Activated CD4-positive, alpha-beta T cell treated with anti-CD3 and anti-CD28 coated beads, Interleukin-2, Interleukin-6, amounts not matched to agents 100 ng/mL and 50 ng/mL, durations not matched to agents 16 hours and 8 hours (primary cell): ENCODE results near the gene CCN5.
"Not testable (repeated sequence)": the region's sequence is repeated elsewhere in the genome, so short reads cannot be mapped to it uniquely, and the experiment has no call there.

Experiments used
- DNase-seq: peaks from one replicate; pipeline ENCODE4 v3.0.0-alpha.2; 2020

CCN5 gene

DNA sequence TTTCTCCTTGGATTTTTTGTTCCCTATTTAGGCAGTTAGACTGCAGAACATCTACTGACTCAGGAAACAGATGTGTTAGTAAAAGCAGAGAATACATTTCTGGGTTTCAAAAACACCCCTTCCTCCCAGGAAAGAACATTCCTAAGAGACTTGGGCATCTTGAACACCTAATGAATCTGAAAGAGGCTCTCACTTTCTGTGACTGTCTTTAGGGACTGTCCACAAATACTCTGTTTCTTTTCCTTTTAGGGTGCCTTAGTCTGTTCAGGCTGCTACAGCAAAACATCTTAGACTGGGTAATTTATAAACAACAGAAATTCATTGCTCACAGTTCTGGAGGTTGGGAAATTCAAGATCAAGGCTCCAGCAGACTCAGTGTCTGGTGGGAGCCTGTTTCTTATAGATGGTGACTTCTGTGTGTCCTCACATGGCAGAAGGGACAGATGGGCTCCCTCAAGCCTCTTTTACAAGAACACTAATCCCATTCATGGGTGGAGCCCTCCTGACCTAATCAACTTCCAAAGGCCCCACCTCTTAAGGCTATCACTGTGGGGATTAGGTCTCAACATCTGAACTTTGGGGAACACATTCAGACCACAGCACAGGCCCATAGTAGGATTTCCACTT, 19.4 kb upstream of the CCN5 start:
- DNase-seq = no peak

DNA sequence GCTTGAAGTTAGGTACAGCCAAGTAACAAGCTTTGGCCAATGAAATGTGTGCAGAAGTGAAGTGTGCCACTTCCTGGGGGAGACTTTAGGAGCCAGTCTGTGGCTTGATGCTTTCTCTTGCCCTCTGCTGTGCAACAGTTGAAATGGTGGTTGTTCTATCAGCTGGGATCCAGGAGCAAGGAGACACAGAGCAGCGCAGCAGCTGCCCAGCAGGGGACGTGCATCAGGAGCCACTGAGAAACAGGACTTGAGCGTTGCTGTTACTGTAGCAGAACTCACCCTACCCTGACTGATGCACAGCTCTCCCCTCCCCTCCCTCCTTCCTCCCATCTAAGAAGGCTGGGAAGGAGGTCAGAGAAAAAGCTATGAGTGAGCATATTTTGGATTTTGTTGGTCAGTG, 18.9 kb upstream of the CCN5 start:
- no peak for DNase-seq

DNA sequence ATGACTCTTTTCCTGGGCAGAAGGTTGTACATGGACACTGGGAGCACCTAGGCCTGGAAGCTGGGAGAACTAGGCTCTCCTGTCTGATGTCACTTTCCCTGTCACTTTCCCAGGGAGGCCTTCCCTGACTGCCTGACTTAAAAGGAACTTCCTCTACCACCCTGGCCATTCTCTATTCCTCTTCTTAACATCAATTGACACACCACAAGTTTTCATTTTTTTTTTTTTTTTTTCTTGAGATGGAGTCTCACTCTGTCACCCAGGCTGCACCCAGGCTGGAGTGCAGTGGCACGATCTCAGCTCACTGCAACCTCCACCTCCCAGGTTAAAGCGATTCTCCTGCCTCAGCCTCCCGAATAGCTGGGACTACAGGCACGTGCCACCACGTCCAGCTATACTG, 18.1 kb upstream of the CCN5 start:
- DNase-seq = not testable (repeated sequence)

DNA sequence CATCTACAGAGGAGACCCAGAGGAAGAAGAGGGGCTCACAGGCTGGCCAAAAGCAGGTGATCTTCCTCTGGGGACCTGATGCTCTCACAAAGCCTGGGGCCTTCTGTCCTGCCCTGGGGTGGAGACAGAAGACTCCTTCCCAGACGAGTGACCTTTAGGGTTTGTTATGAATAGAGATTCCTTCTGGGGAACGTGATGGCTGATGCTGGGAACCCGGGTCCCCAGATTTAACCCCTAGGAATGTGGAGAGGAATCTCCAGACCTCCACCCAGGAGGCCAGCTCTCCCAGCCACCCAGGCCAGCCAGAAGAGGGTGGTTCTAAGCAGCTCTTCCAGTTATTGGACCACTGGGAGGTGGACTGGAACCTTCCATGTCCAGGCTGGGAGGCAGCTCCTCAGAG, 16.8 kb upstream of the CCN5 start:
- DNase-seq = no peak

DNA sequence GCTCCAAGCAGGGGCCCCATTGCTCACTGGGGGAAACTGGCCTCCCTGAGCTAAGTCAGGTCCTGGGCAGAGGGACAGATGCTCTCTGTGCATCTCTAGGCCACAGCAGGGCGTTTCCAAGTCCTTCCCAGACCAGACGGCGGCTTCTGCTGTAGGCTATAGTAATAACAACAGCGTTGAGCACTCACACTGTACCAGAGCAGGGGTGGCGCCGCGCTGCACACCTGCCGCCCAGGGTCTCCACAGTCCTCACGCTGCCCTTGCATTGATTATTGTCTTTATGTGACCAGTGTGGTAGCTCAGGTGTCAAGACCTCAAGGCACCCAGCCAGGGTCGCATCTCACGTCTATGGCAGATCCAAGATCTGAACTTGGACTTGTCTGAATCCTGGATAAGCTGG, 14.9 kb upstream of the CCN5 start:
- no peak for DNase-seq

DNA sequence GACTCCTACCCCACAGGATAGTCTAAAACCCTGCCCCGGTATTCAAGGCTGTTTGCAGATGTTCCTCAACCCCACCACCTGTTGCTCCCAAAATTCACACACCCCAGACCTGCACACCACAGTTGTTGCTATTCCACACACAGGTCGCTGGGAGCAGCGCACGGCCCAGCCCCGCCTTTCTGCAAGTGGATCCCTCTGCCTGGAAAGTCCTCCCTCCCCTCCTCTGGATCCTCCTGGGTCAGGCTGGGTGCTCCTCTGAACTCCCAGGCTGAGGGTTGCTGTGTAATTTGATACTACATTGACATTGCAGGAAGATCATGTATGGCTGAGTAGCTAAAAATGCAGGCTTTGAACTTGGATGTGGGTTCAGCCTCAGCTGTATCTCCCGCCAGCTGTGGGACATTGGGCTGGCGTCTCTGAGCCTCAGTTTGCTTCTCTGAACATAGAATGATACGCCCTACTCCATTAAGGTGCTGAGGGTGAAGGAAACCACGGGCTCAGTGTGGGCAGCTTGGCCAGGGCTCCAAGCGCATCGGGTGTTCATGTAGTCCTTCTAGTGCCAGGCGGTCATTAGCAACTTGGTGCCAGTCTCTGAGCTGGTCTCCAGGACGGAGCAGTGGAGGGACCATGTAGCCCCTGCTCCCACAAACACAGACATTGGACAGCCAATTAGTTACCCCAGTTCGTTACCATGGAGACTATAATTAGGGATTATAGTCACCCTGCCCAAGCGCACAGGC, 13.9 kb upstream of the CCN5 start:
- DNase-seq = no peak

DNA sequence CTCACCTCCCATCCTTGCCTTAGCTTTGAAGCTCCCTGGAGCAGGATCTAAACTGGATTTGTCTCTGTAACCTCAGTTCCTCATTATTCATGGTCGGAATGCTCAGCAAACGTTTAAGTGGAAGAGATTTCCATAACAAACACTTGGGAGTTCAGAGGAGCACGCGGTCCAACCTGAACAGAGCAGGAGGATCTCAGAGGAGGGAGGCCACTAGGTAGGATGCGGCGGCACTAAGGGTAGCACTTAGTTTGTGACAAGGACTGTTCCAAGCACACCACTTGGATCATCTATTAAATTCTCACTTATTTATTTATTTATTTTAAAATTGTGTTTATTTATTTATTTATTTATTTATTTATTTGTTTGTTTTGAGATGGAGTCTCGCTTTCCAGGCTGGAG, 13.3 kb upstream of the CCN5 start:
- DNase-seq = no peak

DNA sequence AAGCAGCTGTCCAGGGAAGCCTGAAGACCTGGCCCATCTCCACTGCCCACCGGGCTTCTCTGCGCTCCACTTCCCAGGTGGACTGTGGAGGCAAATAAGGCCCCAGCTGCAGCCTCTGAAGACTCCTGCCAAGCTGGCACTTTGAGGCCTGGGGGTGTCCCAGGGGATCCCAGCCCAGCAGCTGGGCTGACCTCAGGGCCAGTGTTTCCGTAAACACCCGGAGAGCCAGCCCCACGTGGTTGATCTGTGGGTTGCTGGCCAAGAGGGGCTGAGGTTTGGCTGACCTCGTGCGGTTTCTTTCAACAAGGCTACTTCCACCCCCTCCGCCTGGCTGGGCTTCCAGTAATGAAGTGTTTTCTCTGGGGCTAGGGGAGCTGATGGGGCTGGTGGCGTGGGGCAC, 12.4 kb upstream of the CCN5 start:
- DNase-seq = no peak

DNA sequence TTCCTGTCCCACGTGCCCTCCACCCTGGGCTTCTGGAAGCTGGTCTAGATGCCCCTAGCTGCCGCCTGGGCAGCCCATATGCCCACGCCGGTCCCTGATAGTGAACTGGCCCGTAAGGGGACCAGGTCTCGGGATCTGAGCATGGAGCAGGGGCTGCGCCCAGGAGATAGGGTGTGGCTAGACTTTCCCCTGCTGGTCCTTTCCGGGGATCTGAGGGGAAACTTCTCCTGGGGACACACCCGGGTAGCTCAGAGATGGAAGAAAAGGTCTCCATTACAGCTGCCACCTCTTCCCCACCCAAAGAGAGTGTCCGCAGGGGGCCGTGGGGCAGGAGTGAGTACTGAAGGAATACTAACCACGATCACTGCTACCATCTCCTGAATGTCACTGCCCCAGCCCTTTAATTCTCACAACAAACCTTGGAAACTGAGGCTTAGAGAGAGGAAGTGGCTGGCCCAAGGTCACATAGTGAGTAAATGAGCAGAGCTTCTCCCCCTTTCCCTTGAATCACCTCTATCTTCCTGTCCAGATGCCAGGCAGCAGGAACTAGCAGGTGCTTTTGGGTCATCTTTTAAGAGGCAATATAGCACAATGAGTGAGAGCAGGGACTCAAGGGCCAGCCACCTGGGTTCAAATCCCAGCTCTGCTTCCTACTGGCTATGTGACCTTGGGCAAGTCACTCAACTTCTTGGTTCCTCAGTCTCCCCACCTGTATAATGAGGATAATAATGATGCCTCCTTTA, 11.8 kb upstream of the CCN5 start:
- no peak for DNase-seq

DNA sequence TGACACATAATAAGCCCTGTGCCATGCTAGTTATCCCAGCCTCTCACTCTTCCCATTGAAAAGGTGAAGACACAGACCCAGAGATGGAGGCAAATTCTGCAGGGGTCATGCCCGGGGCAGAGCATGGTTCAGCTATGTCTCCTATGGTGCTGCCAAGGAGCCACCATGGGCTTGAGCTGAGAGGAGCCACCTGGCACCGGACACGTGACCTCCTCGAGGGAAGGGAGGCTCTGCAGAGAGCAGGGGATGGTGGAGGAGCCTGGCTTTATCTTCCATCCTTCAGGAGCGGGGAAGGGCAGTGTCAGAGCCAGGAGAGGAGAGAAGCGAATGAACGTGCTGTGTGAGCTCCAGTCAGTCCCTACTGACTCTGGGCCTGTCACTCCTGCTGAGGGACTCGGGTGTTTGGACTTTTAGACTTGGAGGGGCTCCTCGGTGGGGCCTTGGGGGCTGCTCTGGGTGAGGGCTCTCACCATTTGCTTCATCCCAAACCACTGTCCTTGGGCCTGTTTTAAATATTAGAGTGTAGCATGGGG, 11.1 kb upstream of the CCN5 start:
- DNase-seq = no peak

DNA sequence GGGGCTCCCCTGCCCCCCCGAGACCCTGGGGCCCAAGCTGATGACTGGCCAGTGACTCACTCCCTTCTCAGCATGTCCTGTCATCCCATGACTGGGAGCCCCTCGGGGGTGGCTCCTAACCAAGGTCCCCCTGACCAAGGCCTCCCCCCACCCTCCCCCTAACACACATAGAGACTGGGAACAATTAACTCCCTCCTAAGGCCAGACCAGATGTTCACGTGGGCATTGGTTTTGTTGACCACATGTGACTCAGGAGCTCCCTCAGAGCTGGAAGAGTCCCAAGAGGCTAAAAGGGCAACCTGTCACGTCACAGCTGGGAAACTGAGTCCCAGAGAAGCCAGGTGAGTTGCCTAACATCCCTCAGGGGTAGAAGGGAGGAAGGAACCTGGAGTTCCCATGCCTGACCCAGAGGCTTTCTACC, 10.6 kb upstream of the CCN5 start:
- DNase-seq = no peak

DNA sequence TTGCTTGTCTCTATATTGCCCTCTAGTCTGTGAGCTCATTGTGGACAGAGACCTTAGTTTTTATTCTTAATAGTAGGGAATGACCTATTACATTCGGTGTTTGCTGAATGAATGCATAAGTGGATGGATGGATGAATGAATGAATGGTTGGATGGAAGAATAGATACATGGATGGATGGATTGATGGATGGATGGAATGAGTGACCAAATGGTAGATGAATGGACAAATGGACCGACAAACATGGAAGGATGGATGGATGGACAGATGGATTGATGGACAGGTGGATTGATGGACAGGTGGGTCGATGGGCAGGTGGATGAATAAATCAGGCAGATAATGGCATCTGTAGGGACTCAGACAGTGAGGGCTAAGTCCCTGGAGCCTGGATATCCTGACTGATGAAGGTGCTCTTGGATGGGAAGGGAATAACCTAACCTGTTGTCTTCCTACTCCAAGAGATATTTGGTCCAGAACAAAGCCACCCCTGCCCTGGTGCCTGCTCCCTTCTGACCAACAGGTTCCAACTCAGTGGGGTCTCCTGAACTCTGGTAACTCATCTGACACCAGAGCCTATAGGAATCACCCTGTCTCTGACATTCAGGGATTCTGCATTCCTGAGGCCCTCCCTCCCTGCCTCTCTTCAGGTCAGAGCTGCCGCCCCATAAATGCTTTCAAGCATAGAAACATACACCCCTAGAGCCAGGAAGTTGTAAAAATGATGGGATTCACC, 9.6 kb upstream of the CCN5 start:
- DNase-seq = no peak

DNA sequence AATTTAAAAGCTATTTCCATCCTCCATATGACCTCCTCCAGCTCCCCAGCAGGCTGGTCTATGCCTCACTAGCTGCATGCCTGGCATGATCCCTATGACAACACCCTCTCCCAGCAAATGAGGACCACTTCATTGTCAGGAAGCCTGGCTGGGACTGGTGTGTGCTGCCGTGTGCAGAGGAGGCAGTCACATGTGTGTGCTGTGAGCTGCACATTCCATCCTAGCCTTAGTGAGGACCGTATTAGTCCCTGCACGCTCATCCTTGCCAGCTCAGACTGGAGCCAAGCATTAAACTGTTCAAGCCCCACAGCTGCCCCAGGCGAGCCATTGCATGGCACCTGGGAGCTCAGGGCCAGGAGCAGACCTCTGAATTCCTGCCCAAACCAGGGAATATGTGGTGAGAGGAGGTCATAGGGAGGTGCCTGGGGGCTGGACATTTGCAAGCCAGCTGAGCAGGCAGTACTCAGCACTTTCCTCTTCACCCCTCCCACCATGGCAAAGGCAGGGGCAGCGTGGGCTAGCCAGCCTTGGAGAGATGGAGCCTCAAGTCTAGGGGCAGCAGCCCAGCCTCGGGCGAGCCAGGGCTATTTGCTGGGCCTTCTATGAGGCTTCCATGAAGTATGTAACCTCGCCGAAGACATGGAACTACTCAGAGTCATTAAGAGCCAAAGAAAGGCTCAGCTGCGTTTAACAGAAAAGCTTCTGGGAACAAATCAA, 8.7 kb upstream of the CCN5 start:
- DNase-seq = no peak

DNA sequence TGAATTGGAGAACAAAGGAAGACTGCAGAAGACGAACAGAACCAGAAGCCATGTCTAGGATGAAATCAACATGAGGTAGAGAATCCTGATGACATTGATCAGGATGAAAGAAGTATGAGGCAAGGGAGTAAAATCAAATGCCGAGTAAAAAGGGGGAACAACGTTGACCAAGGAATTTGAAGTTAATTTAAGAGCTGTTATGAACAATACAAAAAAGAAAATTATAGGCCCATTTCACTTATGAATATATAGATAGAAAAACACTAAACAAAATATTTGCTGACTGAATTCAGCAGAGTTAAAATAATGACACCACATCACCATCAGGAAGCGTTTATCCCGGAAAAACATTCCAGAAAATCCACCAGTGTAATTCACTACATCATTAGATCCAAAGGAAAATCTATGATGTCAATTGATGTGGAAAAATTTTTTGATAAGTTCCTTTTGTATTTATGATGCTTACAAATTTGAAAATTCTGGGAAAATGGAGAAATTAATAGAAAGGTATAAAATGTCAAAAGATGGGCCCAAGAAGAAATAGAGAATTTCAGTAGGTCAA, 8.1 kb upstream of the CCN5 start:
- no peak for DNase-seq

DNA sequence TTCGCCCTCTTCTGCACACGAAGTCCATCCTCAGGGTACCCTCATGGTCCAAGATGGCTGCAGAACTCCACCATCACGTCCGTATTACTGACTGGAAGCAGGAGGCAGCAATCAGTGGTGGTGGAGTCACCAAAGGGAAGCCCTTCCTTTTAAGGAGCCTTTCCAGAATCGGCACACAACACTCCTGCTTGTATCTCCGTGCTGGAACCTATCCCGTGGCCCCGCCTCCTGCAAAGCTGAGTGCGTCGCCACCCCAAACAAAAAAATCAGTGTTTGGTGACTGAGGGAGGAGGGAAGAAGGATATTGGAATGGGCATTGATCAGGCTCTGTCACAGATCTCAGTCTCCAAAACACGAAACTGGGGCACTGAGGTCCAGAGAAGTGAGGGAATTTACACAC, 5.8 kb upstream of the CCN5 start:
- no peak for DNase-seq

DNA sequence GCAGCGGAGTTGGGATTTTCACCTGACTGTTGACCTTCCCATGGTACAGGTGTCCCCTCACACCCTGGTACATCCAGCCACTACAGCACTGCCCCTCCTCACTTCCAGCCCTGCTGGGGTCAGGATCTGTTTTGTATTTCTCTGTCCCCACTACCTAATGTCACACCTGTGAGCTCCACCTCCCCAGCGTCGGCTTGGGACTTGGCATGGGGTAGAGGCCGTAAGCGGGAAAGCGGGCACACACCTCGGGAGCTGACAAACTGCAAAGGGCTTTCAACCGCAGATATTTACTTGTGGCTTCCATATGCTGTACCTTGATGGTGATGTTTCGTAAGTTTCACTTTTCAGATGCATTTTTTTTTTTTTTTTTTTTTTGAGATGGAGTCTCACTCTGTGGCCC, 5.4 kb upstream of the CCN5 start:
- DNase-seq = no peak

DNA sequence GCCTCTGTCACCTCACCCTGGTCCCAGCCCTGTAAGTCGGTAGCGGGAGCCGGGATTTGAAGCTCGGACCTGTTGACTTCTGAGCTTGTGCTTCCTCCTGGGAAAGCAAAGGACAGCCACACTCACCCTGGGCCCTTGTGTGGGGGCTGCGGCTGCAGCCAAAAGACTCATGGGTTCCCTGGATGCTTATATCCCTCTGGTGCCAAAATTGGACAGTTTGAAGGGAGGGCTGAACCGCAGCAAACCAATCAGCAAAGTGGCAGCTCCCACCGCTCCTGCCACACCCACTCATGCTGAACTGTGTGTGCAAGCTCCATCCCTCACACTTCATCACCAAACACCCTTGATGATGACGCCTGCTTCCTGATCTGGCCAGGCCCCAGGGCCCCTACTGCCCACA, 3.9 kb upstream of the CCN5 start:
- no peak for DNase-seq

DNA sequence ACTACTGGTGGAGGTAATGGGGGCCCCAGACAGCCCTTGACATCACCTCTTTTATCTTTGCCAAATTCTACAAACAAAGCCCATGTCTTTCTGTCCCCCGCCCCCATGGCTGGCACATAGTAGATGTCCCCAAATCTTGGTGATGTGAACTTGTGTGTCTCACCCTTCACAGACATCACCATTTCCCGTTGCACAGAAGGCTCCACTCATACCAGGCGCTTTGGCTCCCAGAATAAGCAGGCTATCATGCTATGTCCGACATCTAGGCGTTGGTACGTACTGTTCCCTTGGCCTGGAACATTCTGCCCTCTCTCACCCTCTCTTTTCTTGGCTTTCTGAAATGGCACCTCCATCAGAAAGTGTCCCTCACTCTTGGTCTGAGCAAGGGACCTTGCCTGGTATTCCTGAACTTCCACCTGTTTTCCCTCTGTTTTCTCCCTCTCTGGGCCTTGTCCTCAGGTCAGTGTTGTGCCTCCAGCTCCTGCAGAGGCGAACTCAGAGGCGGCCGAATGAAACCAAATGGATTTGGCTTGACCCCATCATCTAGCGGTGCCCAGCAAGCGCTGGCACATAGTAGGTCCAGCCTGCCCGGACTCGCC, 968 bp upstream of the CCN5 start:
- no peak for DNase-seq

DNA sequence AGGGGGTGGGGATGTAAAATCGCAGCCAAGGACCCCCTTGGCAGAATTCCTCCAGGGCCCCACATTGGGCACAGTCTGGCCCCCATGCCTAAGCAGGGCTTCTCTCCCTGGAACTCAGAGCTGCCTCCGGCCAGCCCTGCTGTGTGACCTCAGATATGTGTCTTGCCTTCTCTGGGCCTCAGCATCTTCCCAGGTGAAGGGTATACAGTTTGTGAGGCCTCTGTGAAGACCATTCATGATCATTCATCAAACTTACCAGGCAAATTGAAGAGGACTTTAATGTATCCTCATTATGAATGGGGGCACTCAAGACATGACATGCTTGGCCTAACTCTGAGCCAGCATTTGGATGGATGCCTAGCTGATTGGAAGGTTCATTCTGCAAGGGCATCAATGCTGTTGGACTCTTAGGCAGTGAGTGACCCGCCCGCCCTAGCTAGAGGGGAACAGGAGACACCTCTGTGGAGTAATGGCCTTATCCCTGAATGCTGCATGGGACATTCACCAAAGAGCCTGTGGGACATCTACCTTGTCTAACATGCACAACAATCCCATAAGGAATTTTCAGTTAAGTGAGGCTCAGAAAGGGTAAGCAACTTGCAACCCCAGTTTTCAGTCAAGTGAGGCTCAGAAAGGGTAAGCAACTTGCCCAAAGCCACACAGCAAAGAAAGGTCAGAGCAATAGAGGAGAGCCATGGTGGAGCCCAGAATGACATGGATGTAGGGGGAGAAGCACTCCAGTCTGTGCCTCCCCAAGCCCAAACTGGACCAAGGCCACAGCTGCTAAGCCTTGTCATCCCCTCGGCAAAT, 535 bp downstream of the CCN5 start:
- no peak for DNase-seq

DNA sequence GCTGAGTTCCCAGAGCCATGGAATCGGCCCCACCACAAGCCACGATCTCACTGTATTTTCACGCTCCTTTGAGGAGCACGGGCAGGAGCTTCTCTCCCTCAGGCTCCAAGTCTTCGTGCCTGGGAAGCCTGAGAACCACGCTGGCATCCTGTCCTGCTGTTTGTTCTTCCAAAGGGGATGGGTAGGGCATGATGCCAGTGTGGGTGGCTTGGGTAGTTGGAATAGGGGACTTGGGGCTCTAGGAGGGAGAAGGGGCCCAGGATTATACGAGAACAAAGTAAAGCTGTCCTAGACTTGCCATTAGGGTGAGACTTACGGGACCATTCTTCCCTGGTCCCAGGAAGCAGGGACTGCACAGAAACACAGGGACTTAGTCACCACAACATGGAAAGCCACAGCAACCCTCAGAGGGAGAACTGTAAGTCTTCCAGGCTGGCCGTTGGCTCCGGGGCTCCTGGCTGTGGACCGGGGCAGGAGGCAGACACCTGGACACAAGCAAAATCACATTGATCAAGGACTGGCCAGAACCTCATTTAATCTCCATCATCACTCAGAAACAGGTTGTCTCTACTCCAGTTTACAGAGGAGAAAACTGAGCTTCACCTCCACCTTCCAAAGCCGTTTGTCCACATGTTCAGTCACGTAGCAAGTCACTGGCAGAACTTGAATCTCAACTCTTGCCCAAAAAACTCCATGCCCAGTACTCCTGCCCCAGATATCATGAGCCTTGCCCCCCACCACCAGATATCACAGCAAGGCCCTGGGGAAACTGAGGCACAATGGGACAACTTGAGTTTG, 1.3 kb downstream of the CCN5 start:
- DNase-seq = no peak
